ENCODE measurements around the gene PHYH. TPM values are rescaled to one million over a fixed set of nuclear protein-coding genes. Genes with fewer than 3 reads are reported as not detected.

PHYH gene
- total RNA-seq, 4 donors from 2014 or later: 107 to 147 (median 143) TPM

DNA sequence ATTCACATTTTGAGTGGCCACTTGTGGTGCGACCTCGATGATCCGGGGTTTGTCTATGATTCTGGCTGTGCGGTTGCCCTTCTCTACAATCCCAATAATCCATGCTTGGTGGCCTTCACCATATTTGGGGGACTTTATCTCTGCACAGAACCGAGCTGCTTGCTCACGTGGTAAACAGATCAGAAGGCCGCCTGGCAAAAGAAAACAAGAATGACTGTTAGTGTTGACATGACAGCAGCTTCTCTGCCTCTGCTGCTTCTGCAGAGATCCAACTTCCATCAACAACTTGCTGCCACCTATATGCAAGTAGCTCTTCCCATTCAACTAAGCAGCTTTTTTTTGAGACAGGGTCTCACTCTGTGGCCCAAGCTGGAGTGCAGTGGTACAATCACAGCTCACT, 19.3 kb upstream of the PHYH start:
- DNase-seq: no peak
- Histone ChIP-seq H3K27ac (no peak overlapping the region), H3K9me3 (no peaks in the 10 kb centered on the region), H3K27me3 (no peaks in the 10 kb centered on the region), H3K36me3 (peaks cover 0 to 49% of the 10 kb centered on the region in 2 donors), H3K4me1 (no peaks in the 10 kb centered on the region), H3K4me3 (no peak overlapping the region)
- no peak for ATAC-seq
- in situ Hi-C loops (cut with MboI; ENCODE audit: low sequenced_read_pairs in 4 of 4) (no loop called here), intact Hi-C loops (cut with DNase I; ENCODE audit: low total_unique reads) (no loop called here)
- TF ChIP-seq, protein P1, sequence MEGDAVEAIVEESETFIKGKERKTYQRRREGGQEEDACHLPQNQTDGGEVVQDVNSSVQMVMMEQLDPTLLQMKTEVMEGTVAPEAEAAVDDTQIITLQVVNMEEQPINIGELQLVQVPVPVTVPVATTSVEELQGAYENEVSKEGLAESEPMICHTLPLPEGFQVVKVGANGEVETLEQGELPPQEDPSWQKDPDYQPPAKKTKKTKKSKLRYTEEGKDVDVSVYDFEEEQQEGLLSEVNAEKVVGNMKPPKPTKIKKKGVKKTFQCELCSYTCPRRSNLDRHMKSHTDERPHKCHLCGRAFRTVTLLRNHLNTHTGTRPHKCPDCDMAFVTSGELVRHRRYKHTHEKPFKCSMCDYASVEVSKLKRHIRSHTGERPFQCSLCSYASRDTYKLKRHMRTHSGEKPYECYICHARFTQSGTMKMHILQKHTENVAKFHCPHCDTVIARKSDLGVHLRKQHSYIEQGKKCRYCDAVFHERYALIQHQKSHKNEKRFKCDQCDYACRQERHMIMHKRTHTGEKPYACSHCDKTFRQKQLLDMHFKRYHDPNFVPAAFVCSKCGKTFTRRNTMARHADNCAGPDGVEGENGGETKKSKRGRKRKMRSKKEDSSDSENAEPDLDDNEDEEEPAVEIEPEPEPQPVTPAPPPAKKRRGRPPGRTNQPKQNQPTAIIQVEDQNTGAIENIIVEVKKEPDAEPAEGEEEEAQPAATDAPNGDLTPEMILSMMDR (IDR thresholded peaks at IDR 0.05 in 4 of 5, conservative IDR thresholded peaks at IDR 0.05 in 1 of 5): no peak
- TF ChIP-seq POLR2A (IDR thresholded peaks at IDR 0.05): no peak

DNA sequence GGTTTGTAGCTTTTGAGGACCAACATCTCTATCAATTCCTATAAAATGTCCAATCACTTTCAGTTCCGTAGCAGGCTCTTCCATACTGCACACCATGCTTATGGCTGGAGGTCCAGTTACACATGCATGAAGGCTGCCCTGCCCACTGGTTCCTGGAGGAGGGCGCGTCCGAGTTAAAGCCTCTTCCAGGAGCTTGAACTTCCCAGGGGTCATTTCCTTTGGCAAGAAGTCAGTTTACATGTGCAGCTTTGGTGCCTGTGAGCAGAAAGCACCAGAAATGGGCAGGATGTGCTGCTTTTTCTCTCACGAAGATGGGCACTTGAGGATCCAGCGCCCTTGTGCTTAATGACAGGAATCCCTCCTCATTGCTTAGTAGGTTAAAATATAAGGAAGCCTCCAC, 17.6 kb upstream of the PHYH start:
- TF ChIP-seq, protein P1 (IDR thresholded peaks at IDR 0.05 in 4 of 5, conservative IDR thresholded peaks at IDR 0.05 in 1 of 5): no peak
- no peak for TF ChIP-seq POLR2A (IDR thresholded peaks at IDR 0.05)
- intact Hi-C loops (cut with DNase I; ENCODE audit: low total_unique reads) (no loop called here), in situ Hi-C loops (cut with MboI; ENCODE audit: low sequenced_read_pairs in 4 of 4) (no loop called here)
- DNase-seq (no peak), ATAC-seq (no peak)
- no peaks in the 10 kb centered on the region for H3K27me3 ChIP-seq
- H3K9me3 ChIP-seq: no peaks in the 10 kb centered on the region
- H3K27ac ChIP-seq: no peak overlapping the region
- H3K4me1 ChIP-seq: no peaks in the 10 kb centered on the region
- no peak overlapping the region for H3K4me3 ChIP-seq
- peaks cover 0 to 32% of the 10 kb centered on the region in 2 donors for H3K36me3 ChIP-seq

DNA sequence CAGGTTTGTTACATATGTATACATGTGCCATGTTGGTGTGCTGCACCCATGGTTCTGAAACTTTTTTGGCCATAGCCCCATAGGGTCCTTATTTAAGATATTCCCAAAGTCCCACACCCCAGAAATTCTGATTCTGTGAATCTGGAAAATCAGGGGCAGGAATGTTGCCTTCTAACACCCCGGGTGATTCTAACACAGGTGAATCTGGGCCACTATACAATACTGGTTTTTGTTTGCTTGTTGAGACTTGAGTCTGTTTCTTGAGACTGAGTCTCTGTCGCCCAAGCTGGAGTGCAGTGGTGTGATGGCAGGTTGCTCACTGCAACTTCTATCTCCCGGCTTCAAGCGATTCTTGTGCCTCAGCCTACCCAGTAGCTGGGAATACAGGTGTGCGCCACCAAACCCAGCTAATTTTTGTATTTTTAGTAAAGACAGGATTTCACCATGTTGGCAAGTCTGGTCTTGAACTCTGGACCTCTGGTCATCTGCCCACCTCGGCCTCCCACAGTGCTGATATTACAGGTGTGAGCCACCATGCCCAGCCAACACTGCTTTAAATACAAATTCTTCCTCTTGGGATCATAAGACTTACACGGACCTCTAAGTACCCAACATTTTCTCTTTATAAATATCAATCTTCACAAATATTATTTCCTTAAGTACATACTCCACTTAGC, 16.9 kb upstream of the PHYH start:
- ATAC-seq: no peak
- no peaks in the 10 kb centered on the region for H3K27me3 ChIP-seq
- TF ChIP-seq, protein P1 (IDR thresholded peaks at IDR 0.05 in 4 of 5, conservative IDR thresholded peaks at IDR 0.05 in 1 of 5): no peak
- no peak for TF ChIP-seq POLR2A (IDR thresholded peaks at IDR 0.05)
- H3K4me3 ChIP-seq: no peak overlapping the region
- H3K9me3 ChIP-seq: no peaks in the 10 kb centered on the region
- in situ Hi-C loops (cut with MboI; ENCODE audit: low sequenced_read_pairs in 4 of 4) (no loop called here), intact Hi-C loops (cut with DNase I; ENCODE audit: low total_unique reads) (no loop called here)
- H3K27ac ChIP-seq: no peak overlapping the region
- DNase-seq: no peak
- peaks cover 0 to 25% of the 10 kb centered on the region in 2 donors for H3K36me3 ChIP-seq
- no peaks in the 10 kb centered on the region for H3K4me1 ChIP-seq

DNA sequence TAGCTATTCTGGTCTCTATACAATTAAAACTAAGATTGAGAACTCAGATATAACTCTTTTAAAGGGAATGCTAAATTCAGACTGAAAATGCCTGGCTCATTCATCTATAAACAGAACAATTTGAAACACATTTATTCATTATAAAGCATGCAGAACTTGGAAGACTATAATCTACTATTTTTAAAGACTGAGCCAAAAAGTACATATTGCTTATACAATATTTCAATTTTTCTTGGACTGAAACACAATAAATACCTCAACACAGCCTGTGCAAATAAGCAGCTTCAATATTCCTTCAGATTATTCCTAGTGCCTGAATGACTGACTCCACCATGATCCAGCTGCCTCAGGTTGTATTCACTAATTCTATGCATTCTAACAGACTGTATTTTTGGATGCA, 15.5 kb upstream of the PHYH start:
- no peak for TF ChIP-seq POLR2A (IDR thresholded peaks at IDR 0.05)
- TF ChIP-seq, protein P1 (IDR thresholded peaks at IDR 0.05 in 4 of 5, conservative IDR thresholded peaks at IDR 0.05 in 1 of 5): no peak
- no peak overlapping the region for H3K4me3 ChIP-seq
- intact Hi-C loops (cut with DNase I; ENCODE audit: low total_unique reads): no loop called here
- DNase-seq (no peak), ATAC-seq (no peak)
- H3K36me3 ChIP-seq: peaks cover 0 to 12% of the 10 kb centered on the region in 2 donors
- H3K27me3 ChIP-seq: no peaks in the 10 kb centered on the region
- H3K9me3 ChIP-seq: no peaks in the 10 kb centered on the region
- no peak overlapping the region for H3K27ac ChIP-seq
- H3K4me1 ChIP-seq: no peaks in the 10 kb centered on the region
- in situ Hi-C loops (cut with MboI; ENCODE audit: low sequenced_read_pairs in 4 of 4): no loop called here

DNA sequence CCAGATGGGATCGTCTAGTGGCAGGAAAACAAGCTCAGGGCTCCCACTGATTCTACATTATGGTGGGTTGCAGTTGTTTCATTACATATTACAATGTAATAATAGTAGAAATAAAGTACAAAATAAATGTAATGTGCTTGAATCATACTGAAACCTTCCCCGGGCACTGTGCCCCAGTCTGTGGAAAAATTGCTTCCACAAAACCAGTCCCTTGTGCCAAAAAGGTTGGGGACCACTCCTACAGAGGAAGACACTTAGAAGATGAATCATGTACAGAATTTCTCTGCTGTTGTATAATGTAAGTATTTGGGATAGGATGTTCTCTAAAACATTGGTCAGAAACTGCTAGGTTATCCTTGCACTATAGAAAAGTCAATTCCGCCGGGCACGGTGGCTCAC, 11.3 kb upstream of the PHYH start:
- Histone ChIP-seq H3K9me3 (no peaks in the 10 kb centered on the region), H3K4me3 (no peak overlapping the region), H3K27me3 (no peaks in the 10 kb centered on the region), H3K27ac (no peak overlapping the region), H3K36me3 (no peaks in the 10 kb centered on the region), H3K4me1 (no peaks in the 10 kb centered on the region)
- in situ Hi-C loops (cut with MboI; ENCODE audit: low sequenced_read_pairs in 4 of 4): no loop called here
- DNase-seq: no peak
- TF ChIP-seq POLR2A (IDR thresholded peaks at IDR 0.05): no peak
- TF ChIP-seq, protein P1 (IDR thresholded peaks at IDR 0.05 in 4 of 5, conservative IDR thresholded peaks at IDR 0.05 in 1 of 5): no peak
- intact Hi-C loops (cut with DNase I; ENCODE audit: low total_unique reads): no loop called here
- no peak for ATAC-seq

Measured in gastrocnemius medialis (tissue), 4 donors.